ENCODE data around the gene KCMF1. TPM values are rescaled to one million over a fixed set of nuclear protein-coding genes. Genes with fewer than 3 reads are reported as not detected.
A peak's percentile ranks its signal among the peaks of the same experiment; 100 is the strongest.

The KCMF1 gene
- total RNA-seq, 1 experiment from 2014 or later, result 73.6 TPM

- Histone ChIP-seq H3K4me1 (ENCODE audit: insufficient read depth, low read length) (peaks cover 7% of the 10 kb centered on the region), H3K9ac (ENCODE audit: low read length) (no peak overlapping the region), H3K79me2 (ENCODE audit: low read length) (no peaks in the 10 kb centered on the region), H2AFZ (ENCODE audit: low read length) (no peak overlapping the region), H3K27me3 (ENCODE audit: low read length) (no peaks in the 10 kb centered on the region), H3F3A (ENCODE audit: low read length, unreplicated experiment) (no peaks in the 10 kb centered on the region), H4K20me1 (ENCODE audit: low read length) (no peaks in the 10 kb centered on the region), H3K9me3 (ENCODE audit: low read length) (no peaks in the 10 kb centered on the region), H3K4me3 (ENCODE audit: low read length) (no peak overlapping the region), H3K27ac (ENCODE audit: low read length) (peak overlapping the region; percentile 11; the same call in 1 of the 2 replicates), H3K9me2 (replicated peaks; ENCODE audit: low read length) (no peaks in the 10 kb centered on the region), H3K36me3 (ENCODE audit: low read depth, low read length) (no peaks in the 10 kb centered on the region), H3K4me2 (ENCODE audit: low read length) (peak overlapping the region; percentile 16; the same call in 1 of the 2 replicates)
- POLR2A ChIA-PET (ENCODE audit: unreplicated experiment), result interaction anchor here (0.9 kb wide), 1 partner anchor 20 kb away, joined by 3 read pairs; no protein-coding TSS in a partner anchor
- TSS peak; percentile 54 for BruUV-seq (replicated peaks)
- intact Hi-C loops (cut with micrococcal nuclease), result no loop called here
- ATAC-seq (peak; percentile 65), DNase-seq (peak; percentile 50)
- CTCF ChIA-PET, result interaction anchor here (0.8 kb wide), 1 partner anchor 8 kb away, joined by 3 read pairs; no protein-coding TSS in a partner anchor
- TF ChIP-seq EZH2phosphoT487 (IDR thresholded peaks at IDR 0.05; ENCODE audit: borderline replicate concordance, low read length) (no peak), EZH2 (IDR thresholded peaks at IDR 0.05; ENCODE audit: low read length, unreplicated experiment) (no peak), CTCF (conservative IDR thresholded peaks at IDR 0.05; ENCODE audit: low read depth, low read length) (no peak)
Measured at GRCh38 chr2:84938194-84938879, 32.6 kb upstream of the KCMF1 start.

GRCh38 chr2:84939426-84940087, 31.4 kb upstream of the KCMF1 start:
- peaks cover 9% of the 10 kb centered on the region for H3K4me1 ChIP-seq (ENCODE audit: insufficient read depth, low read length)
- no peaks in the 10 kb centered on the region for H3K79me2 ChIP-seq (ENCODE audit: low read length)
- no peak for ATAC-seq
- BruUV-seq (replicated peaks), result no TSS peak
- ChIA-PET CTCF (interaction anchor here (1.4 kb wide), 1 partner anchor 13 kb away, joined by 4 read pairs; no protein-coding TSS in a partner anchor), POLR2A (ENCODE audit: unreplicated experiment) (no interaction called here)
- H3K9ac ChIP-seq (ENCODE audit: low read length), result no peak overlapping the region
- H2AFZ ChIP-seq (ENCODE audit: low read length), result no peak overlapping the region
- intact Hi-C loops (cut with micrococcal nuclease), result no loop called here
- H4K20me1 ChIP-seq (ENCODE audit: low read length), result no peaks in the 10 kb centered on the region
- DNase-seq, result no peak
- H3K4me3 ChIP-seq (ENCODE audit: low read length), result no peak overlapping the region
- no peaks in the 10 kb centered on the region for H3K36me3 ChIP-seq (ENCODE audit: low read depth, low read length)
- no peak overlapping the region for H3K27ac ChIP-seq (ENCODE audit: low read length)
- H3K9me2 ChIP-seq (replicated peaks; ENCODE audit: low read length), result no peaks in the 10 kb centered on the region
- no peaks in the 10 kb centered on the region for H3K27me3 ChIP-seq (ENCODE audit: low read length)
- H3F3A ChIP-seq (ENCODE audit: low read length, unreplicated experiment), result no peaks in the 10 kb centered on the region
- no peak overlapping the region for H3K4me2 ChIP-seq (ENCODE audit: low read length)
- H3K9me3 ChIP-seq (ENCODE audit: low read length), result no peaks in the 10 kb centered on the region
- no peak for TF ChIP-seq CTCF (conservative IDR thresholded peaks at IDR 0.05; ENCODE audit: low read depth, low read length)
- no peak for TF ChIP-seq EZH2 (IDR thresholded peaks at IDR 0.05; ENCODE audit: low read length, unreplicated experiment)
- TF ChIP-seq EZH2phosphoT487 (IDR thresholded peaks at IDR 0.05; ENCODE audit: borderline replicate concordance, low read length), result no peak

GRCh38 chr2:84940088-84940470, 30.9 kb upstream of the KCMF1 start:
- Histone ChIP-seq H2AFZ (ENCODE audit: low read length) (no peak overlapping the region), H3K9ac (ENCODE audit: low read length) (no peak overlapping the region), H3K27ac (ENCODE audit: low read length) (no peak overlapping the region), H3K27me3 (ENCODE audit: low read length) (no peaks in the 10 kb centered on the region), H3K4me2 (ENCODE audit: low read length) (no peak overlapping the region), H3F3A (ENCODE audit: low read length, unreplicated experiment) (no peaks in the 10 kb centered on the region), H3K9me2 (replicated peaks; ENCODE audit: low read length) (no peaks in the 10 kb centered on the region), H3K79me2 (ENCODE audit: low read length) (no peaks in the 10 kb centered on the region), H3K36me3 (ENCODE audit: low read depth, low read length) (no peaks in the 10 kb centered on the region), H3K4me3 (ENCODE audit: low read length) (no peak overlapping the region), H4K20me1 (ENCODE audit: low read length) (no peaks in the 10 kb centered on the region), H3K9me3 (ENCODE audit: low read length) (no peaks in the 10 kb centered on the region), H3K4me1 (ENCODE audit: insufficient read depth, low read length) (peaks cover 14% of the 10 kb centered on the region)
- POLR2A ChIA-PET (ENCODE audit: unreplicated experiment), result no interaction called here
- no peak for ATAC-seq
- intact Hi-C loops (cut with micrococcal nuclease), result no loop called here
- no peak for DNase-seq
- TF ChIP-seq EZH2phosphoT487 (IDR thresholded peaks at IDR 0.05; ENCODE audit: borderline replicate concordance, low read length), result no peak
- BruUV-seq (replicated peaks), result no TSS peak
- CTCF ChIA-PET, result interaction anchor here (1.4 kb wide), 1 partner anchor 14 kb away, joined by 4 read pairs; no protein-coding TSS in a partner anchor

All from PC-3 (cell line).